ENCODE measurements around the gene MACROD2.

MACROD2 gene

GRCh38 chr20:15179381-15179780, 1184.1 kb downstream of the MACROD2 start:
- DNase-seq (ENCODE audit: low read depth), result no peak
- TF ChIP-seq, protein P1, sequence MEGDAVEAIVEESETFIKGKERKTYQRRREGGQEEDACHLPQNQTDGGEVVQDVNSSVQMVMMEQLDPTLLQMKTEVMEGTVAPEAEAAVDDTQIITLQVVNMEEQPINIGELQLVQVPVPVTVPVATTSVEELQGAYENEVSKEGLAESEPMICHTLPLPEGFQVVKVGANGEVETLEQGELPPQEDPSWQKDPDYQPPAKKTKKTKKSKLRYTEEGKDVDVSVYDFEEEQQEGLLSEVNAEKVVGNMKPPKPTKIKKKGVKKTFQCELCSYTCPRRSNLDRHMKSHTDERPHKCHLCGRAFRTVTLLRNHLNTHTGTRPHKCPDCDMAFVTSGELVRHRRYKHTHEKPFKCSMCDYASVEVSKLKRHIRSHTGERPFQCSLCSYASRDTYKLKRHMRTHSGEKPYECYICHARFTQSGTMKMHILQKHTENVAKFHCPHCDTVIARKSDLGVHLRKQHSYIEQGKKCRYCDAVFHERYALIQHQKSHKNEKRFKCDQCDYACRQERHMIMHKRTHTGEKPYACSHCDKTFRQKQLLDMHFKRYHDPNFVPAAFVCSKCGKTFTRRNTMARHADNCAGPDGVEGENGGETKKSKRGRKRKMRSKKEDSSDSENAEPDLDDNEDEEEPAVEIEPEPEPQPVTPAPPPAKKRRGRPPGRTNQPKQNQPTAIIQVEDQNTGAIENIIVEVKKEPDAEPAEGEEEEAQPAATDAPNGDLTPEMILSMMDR (IDR thresholded peaks at IDR 0.05; ENCODE audit: control insufficient read depth, insufficient read depth, low read depth, low read length, missing control alignments), result no peak
- H3K4me3 ChIP-seq (ENCODE audit: control insufficient read depth, low read depth, low read length), result no peak overlapping the region

- H3K4me3 ChIP-seq (ENCODE audit: control insufficient read depth, low read depth, low read length), result no peak overlapping the region
- TF ChIP-seq, protein P1 (IDR thresholded peaks at IDR 0.05; ENCODE audit: control insufficient read depth, insufficient read depth, low read depth, low read length, missing control alignments), result no peak
- no peak for DNase-seq (ENCODE audit: low read depth)
Measured at GRCh38 chr20:15179781-15180180, 1184.5 kb downstream of the MACROD2 start.

GRCh38 chr20:15185322-15185721, 1190.0 kb downstream of the MACROD2 start:
- no peak for DNase-seq (ENCODE audit: low read depth)
- H3K4me3 ChIP-seq (ENCODE audit: control insufficient read depth, low read depth, low read length), result no peak overlapping the region
- TF ChIP-seq, protein P1 (IDR thresholded peaks at IDR 0.05; ENCODE audit: control insufficient read depth, insufficient read depth, low read depth, low read length, missing control alignments), result no peak

DNA sequence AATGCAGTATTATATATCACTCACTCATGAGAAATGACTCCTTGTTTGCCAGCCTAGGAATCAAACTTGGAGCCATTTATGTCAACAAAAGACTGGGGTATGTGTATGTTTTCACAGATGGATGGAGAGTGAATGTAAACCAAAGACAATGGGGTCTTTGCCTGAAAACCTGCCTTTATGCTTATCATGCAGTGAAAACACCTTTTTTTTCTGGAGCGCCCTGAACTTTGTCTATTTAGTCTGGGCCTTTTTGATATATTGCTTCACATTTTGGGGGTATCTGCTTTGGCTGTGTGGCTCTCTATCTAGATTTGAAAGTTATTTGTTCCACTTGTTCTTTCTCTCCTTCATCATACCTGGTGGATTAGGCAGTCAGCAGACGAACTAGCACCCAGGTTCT, 1190.6 kb downstream of the MACROD2 start:
- TF ChIP-seq, protein P1 (IDR thresholded peaks at IDR 0.05; ENCODE audit: control insufficient read depth, insufficient read depth, low read depth, low read length, missing control alignments), result no peak
- H3K4me3 ChIP-seq (ENCODE audit: control insufficient read depth, low read depth, low read length), result no peak overlapping the region
- DNase-seq (ENCODE audit: low read depth), result no peak

DNA sequence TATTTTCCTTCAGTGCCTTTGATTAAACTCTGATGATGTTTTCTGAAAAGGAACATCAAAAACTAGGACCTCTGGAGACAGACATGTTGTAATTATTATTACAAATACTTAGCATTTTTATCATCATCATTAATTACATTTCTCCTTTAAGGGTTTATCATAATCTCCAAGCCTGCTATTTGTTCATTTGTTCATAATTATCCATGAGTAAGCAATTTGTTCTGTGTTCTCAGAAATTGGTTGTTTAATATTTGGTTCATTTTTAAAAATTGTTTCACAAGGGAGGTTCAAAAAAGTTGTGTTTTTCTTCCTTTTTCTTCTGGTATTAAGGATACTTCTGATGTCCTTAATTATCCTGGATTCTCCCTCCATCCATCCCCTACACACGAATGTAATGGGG, 1192.3 kb downstream of the MACROD2 start:
- TF ChIP-seq, protein P1 (IDR thresholded peaks at IDR 0.05; ENCODE audit: control insufficient read depth, insufficient read depth, low read depth, low read length, missing control alignments), result no peak
- no peak overlapping the region for H3K4me3 ChIP-seq (ENCODE audit: control insufficient read depth, low read depth, low read length)
- no peak for DNase-seq (ENCODE audit: low read depth)

DNA sequence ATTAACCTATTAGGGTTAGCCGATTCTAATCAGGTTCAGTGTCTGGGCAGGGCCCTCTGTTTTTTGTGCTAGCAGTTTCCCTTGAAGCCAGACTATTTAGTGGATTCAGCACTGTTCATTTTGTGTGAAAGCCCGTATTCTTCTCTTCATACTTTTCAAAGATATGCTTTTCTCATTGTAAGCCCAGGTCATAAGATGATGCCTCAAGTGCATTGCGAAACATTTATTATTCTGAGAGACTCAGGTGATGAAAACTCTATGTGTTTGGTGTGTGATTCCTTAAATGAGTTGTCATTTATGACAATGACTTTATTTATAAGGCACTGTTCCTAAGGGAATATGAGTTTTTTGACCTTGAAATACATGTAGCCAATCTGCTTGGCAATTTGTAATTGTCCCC, 1193.1 kb downstream of the MACROD2 start:
- H3K4me3 ChIP-seq (ENCODE audit: control insufficient read depth, low read depth, low read length), result no peak overlapping the region
- DNase-seq (ENCODE audit: low read depth), result no peak
- TF ChIP-seq, protein P1 (IDR thresholded peaks at IDR 0.05; ENCODE audit: control insufficient read depth, insufficient read depth, low read depth, low read length, missing control alignments), result no peak
